Heart left ventricle (tissue), 16 donors: Measurements from ENCODE around the gene LPO. TPM values are rescaled to one million over a fixed set of nuclear protein-coding genes. Genes with fewer than 3 reads are reported as not detected.

ENCODE experiments used
- ATAC-seq, 4 donors: fragments of 200-7000 bp; cut with Tn5 transposase; one replicate each; pipeline ENCODE4 v1.9.1; 2020 to 2022; ENCODE audit warnings: moderate library complexity in 4 of 4, mild to moderate bottlenecking in 3 of 4, moderate number of reproducible peaks in 1 of 4
- DNase-seq, 5 donors: peaks; one replicate each; pipeline ENCODE4 v3.0.0-alpha.2; 2020
- H3K27ac ChIP-seq, 12 donors: fragments of 200-600 bp; sonication (generic) in 4 of 12; one replicate each; pipeline versions ENCODE4 v1.5.0 to v1.8.0; 2016 to 2022; ENCODE audit warnings: mild to moderate bottlenecking in 2 of 12
- H3K27me3 ChIP-seq, 9 donors: fragments of 200-600 bp; sonication (generic) in 2 of 9; one replicate each; pipeline versions ENCODE4 v1.5.1 to v1.8.0; 2016 to 2022; ENCODE audit warnings: mild to moderate bottlenecking in 3 of 9
- H3K36me3 ChIP-seq, 9 donors: fragments of 200-600 bp; sonication (generic) in 2 of 9; one replicate each; pipeline versions ENCODE4 v1.5.0 to v1.8.0; 2018 to 2022; ENCODE audit warnings: mild to moderate bottlenecking in 2 of 9
- H3K4me1 ChIP-seq, 12 donors: fragments of 200-600 bp; sonication (generic) in 4 of 12; one replicate each; pipeline versions ENCODE4 v1.5.0 to v1.8.0; 2016 to 2022; ENCODE audit warnings: mild to moderate bottlenecking in 3 of 12
- H3K4me3 ChIP-seq, 12 donors: fragments of 200-600 bp; sonication (generic) in 4 of 12; one replicate each; pipeline versions ENCODE4 v1.5.0 to v1.8.0; 2017 to 2022; ENCODE audit warnings: mild to moderate bottlenecking in 9 of 12, moderate library complexity in 4 of 12
- H3K9me3 ChIP-seq, 12 donors: fragments of 200-600 bp; sonication (generic) in 4 of 12; one replicate each; pipeline versions ENCODE4 v1.5.0 to v1.8.0; 2016 to 2022; ENCODE audit warnings: mild to moderate bottlenecking in 1 of 12
- CTCF ChIP-seq, 12 donors: fragments of 200-600 bp; sonication (generic) in 4 of 12; IDR thresholded peaks; one replicate each; pipeline versions ENCODE4 v1.5.0 to v1.8.0; 2018 to 2022; ENCODE audit warnings: antibody characterized with exemption in 12 of 12, mild to moderate bottlenecking in 5 of 12
- POLR2A ChIP-seq, 2 donors: fragments of 450-650 bp; IDR thresholded peaks; one replicate each; pipeline ENCODE4 v1.6.1; 2017; ENCODE audit warnings: antibody characterized with exemption in 2 of 2, mild to moderate bottlenecking in 2 of 2, moderate library complexity in 2 of 2
- WGBS, 4 donors: extraction: QIAGEN DNeasy Blood & Tissue Kit in 2 of 4; methylation state at CpG; one replicate each; pipeline versions ENCODE4 v1.1.5 to v1.1.7; 2013 to 2018; 5-methylcytosine and 5-hydroxymethylcytosine counted together
- intact Hi-C, 10 donors: fragments of 100-400 bp; cut with DNase I; formaldehyde crosslinking; loops; one replicate each; pipeline versions ENCODE4 v1.11.1 to v1.14.2; 2022
- polyA plus RNA-seq, 2 donors: library from polyadenylated mRNA; stranded (reverse); fragments of 200-250 nt; gene quantifications; one replicate each; pipeline ENCODE4 v1.2.3, GENCODE V29; 2013
- total RNA-seq, 9 donors: library from RNA; depleted of rRNA in 2 of 9; stranded (reverse); fragments of >200 nt in 2 of 9; fragmentation: NEBNext Ultra II Directional in 3 of 9; extraction: Animal tissue kit (Norgen Biotek cat#: 25700) in 3 of 9; gene quantifications; one replicate each; pipeline versions ENCODE4 v1.1.0 to v1.2.4, GENCODE V29; 2016 to 2023
- donor health status: ischemic (EF 13 %, LVEDD 7.1; RV severe dilation, severe dysfunction).
- donor health status: healthy with polysubstance abuse.
- donor health status: DM: no; HTN: yes; CAD: no.
- donor health status: DM: no; HTN: no; CAD: no.
- donor health status: ischemic (EF 25% LVEDD 6.9; RV normal size, moderate dysfunction).
- donor health status: ischemic (EF 25% LVEDD 5.7; RV mildly dilated, moderate dysfunction).
- donor health status: healthy.
- donor health status: DM: yes; HTN: yes; CAD: no.
- donor health status: ischemic (EF 35%, LVEDD 5.7; RV mildly dilated, moderate dysfunction).
- donor health status: nonischemic (EF 11% LVEDD 7.7; RV severe dilation, severe dysfunction).
- donor health status: DM: yes; HTN: yes; CAD: no.
- donor health status: PGD.
- donor health status: ischemic (EF 29% LVEDD 5.4; RV normal size, mild dysfunction).
- donor health status: nonischemic (EF 23%, LVEDD 6.1; RV moderate dilation, normal function).

The LPO gene
- total and polyA plus RNA-seq, 11 donors, result not detected

GRCh38 chr17:58272367-58273280 is 34.2 kb downstream of the LPO start:
- no peaks in the 10 kb centered on the region for H3K4me1 ChIP-seq
- peaks cover 0 to 13% (median 0%) of the 10 kb centered on the region in 9 donors for H3K27me3 ChIP-seq
- intact Hi-C loops, result loop anchor here in 1 of 10 donors (10.0 kb wide), 1 partner anchor 172 kb away; no protein-coding TSS in a partner anchor
- 76 to 82% (median 78%) methylated on average over 10 to 12 of the region's 12 CpGs for WGBS, 4 donors
- H3K27ac ChIP-seq, result no peak overlapping the region
- no peaks in the 10 kb centered on the region for H3K36me3 ChIP-seq
- TF ChIP-seq POLR2A (IDR thresholded peaks at IDR 0.05) (no peak), CTCF (IDR thresholded peaks at IDR 0.05) (no peak)
- H3K4me3 ChIP-seq, result no peak overlapping the region
- no peak for DNase-seq
- H3K9me3 ChIP-seq, result no peaks in the 10 kb centered on the region
- no peak for ATAC-seq

DNA sequence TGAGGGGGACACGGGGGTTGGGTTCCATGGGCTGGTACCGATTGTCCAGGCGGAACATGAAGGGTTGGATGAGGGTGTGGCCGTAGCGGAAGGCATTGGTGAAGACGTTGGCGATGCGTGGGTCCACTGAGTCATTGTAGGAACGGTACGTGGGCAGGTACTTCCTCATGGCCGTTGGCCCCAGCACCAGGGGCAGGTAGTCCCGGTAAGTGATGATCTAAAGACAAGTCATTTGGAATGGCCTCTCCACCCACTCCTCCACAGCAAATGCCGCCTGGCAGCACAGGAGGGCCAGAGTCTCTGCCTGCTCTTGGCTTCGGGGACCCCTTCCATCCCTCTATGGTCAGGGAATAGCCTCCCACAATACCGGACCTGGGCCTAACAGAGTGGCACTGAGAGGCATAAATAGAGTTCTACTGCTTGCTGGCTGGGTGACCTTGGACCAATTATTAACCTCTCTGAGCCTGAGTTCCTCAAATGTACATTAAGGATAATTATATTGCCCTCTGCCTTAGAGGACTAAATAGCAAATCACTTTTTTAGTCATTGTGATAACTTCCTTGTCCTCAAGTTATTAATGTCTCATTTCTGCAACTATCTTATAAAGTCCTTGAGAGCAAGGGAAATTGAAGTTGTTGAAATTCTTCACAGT is 35.2 kb downstream of the LPO start:
- intact Hi-C loops, result loop anchor here in 1 of 10 donors (10.0 kb wide), 1 partner anchor 171 kb away; no protein-coding TSS in a partner anchor
- Histone ChIP-seq H3K36me3 (no peaks in the 10 kb centered on the region), H3K4me1 (peaks cover 0 to 3% (median 0%) of the 10 kb centered on the region in 12 donors), H3K27me3 (peaks cover 0 to 3% (median 1%) of the 10 kb centered on the region in 9 donors), H3K27ac (no peak overlapping the region), H3K4me3 (no peak overlapping the region), H3K9me3 (no peaks in the 10 kb centered on the region)
- ATAC-seq (no peak), DNase-seq (no peak)
- WGBS, 4 donors, result 82 to 85% (median 82%) methylated on average over 14 to 15 of the region's 15 CpGs
- TF ChIP-seq POLR2A (IDR thresholded peaks at IDR 0.05) (no peak), CTCF (IDR thresholded peaks at IDR 0.05) (no peak)

DNA sequence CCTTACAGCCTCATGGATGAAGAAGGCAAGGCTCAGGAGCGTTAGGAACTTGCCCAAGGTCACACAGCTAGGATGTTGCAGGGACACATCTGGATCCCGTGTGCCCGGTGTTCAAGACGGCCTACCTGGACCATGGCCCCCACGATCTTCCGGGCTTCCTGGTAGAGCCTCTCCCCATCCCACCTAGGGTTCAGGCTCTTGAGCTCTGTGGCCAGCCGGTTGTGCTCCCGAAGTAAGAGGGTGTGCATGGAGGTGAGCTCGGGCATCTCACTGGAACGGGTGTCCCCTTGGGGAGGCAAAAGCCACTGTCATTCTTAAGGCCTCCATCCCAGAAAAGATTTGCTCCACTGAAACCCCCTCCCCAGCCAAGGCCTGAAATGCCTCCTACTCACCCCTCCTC is 37.0 kb downstream of the LPO start:
- H3K27me3 ChIP-seq, result peaks cover 0 to 18% (median 6%) of the 10 kb centered on the region in 9 donors
- ATAC-seq (no peak), DNase-seq (no peak)
- H3K27ac ChIP-seq, result no peak overlapping the region
- no peak overlapping the region for H3K4me3 ChIP-seq
- WGBS, 4 donors, result 79 to 93% (median 87%) methylated on average over 6 to 10 of the region's 10 CpGs
- peaks cover 0 to 15% (median 1%) of the 10 kb centered on the region in 12 donors for H3K4me1 ChIP-seq
- TF ChIP-seq CTCF (IDR thresholded peaks at IDR 0.05), result no peak
- TF ChIP-seq POLR2A (IDR thresholded peaks at IDR 0.05), result no peak
- intact Hi-C loops, result loop anchor here in 1 of 10 donors (10.0 kb wide), 1 partner anchor 169 kb away; no protein-coding TSS in a partner anchor
- H3K36me3 ChIP-seq, result no peaks in the 10 kb centered on the region
- no peaks in the 10 kb centered on the region for H3K9me3 ChIP-seq

DNA sequence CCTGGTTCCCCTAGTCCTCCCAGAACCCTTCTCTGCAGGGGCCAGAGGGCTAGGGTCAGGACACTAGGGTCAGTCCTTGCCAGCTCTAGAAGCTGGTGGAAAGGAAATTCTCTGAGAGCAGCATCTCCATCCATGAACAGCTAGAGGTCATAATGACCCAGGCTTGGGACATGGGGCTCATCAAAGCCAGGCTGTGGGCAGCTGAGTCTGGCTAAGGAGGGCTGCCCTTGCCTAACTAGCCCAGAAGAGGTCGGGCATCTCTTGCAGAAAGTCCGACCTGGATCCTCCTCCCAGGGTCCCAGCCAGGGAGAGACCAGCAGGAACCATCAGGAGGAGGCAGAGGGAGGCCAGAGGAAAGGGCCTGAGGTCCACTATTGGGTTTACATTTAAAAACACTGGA is 38.0 kb downstream of the LPO start:
- H3K27ac ChIP-seq, result no peak overlapping the region
- peaks cover 0 to 22% (median 6%) of the 10 kb centered on the region in 9 donors for H3K27me3 ChIP-seq
- no peaks in the 10 kb centered on the region for H3K36me3 ChIP-seq
- H3K4me1 ChIP-seq, result peaks cover 0 to 15% (median 1%) of the 10 kb centered on the region in 12 donors
- DNase-seq (no peak), ATAC-seq (no peak)
- H3K4me3 ChIP-seq, result no peak overlapping the region
- TF ChIP-seq POLR2A (IDR thresholded peaks at IDR 0.05) (no peak), CTCF (IDR thresholded peaks at IDR 0.05) (no peak)
- H3K9me3 ChIP-seq, result no peaks in the 10 kb centered on the region
- intact Hi-C loops, result loop anchor here in 1 of 10 donors (10.0 kb wide), 1 partner anchor 168 kb away; no protein-coding TSS in a partner anchor
- 47 to 62% (median 50%) methylated on average over 2 of the region's 2 CpGs for WGBS, 4 donors
